Neural cell (in vitro differentiated cells): ENCODE results near the gene CDC5L. TPM values are rescaled to one million over a fixed set of nuclear protein-coding genes. Genes with fewer than 3 reads are reported as not detected.

Experiments
- H2AFZ ChIP-seq: fragments of 200-600, 300-800 bp; sonication (generic), shearing (Covaris generic); 2 replicates; pipeline ENCODE4 v1.6.0; 2014; ENCODE audit warnings: low read depth, mild to moderate bottlenecking, antibody characterized with exemption, low read length, moderate library complexity
- H3F3A ChIP-seq: fragments of 200-600 bp; shearing (Covaris generic); 2 replicates; pipeline ENCODE4 v1.6.1; 2016; ENCODE audit warnings: mild to moderate bottlenecking, moderate library complexity, mixed read lengths, antibody characterized with exemption, low read length; ENCODE audit not compliant: insufficient read depth, poor library complexity, severe bottlenecking
- H3K27ac ChIP-seq: fragments of 200-600, 300-800 bp; sonication (generic), shearing (Covaris generic); 2 replicates; pipeline ENCODE4 v1.5.1; 2014; ENCODE audit warnings: mild to moderate bottlenecking, low read length, moderate library complexity
- H3K27me3 ChIP-seq: fragments of 300-800, 200-600 bp; sonication (generic), shearing (Covaris generic); 2 replicates; pipeline ENCODE4 v1.6.0; 2014; ENCODE audit warnings: mild to moderate bottlenecking, low read depth, low read length, moderate library complexity; ENCODE audit not compliant: insufficient read depth
- H3K36me3 ChIP-seq: fragments of 300-800, 200-600 bp; sonication (generic), shearing (Covaris generic); 2 replicates; pipeline ENCODE4 v1.5.1; 2014; ENCODE audit warnings: mild to moderate bottlenecking, antibody characterized with exemption, low read length, moderate library complexity; ENCODE audit not compliant: insufficient read depth
- H3K4me2 ChIP-seq: fragments of 300-800, 200-600 bp; sonication (generic), shearing (Covaris generic); 2 replicates; pipeline ENCODE4 v1.6.0; 2014; ENCODE audit warnings: mild to moderate bottlenecking, low read length
- H3K4me3 ChIP-seq: fragments of 300-800, 200-600 bp; sonication (generic), shearing (Covaris generic); 2 replicates; pipeline ENCODE4 v1.5.1; 2014; ENCODE audit warnings: mild to moderate bottlenecking, low read length, moderate library complexity
- H3K79me2 ChIP-seq: fragments of 200-600 bp; shearing (Covaris generic); replicated peaks from 2 replicates; pipeline ENCODE4 v1.6.0; 2014; ENCODE audit warnings: mild to moderate bottlenecking, low read length, moderate library complexity; ENCODE audit not compliant: insufficient read depth
- H3K9ac ChIP-seq: fragments of 300-800, 200-600 bp; sonication (generic), shearing (Covaris generic); 2 replicates; pipeline ENCODE4 v1.6.1; 2016; ENCODE audit warnings: mild to moderate bottlenecking, low read length, mixed read lengths
- H3K9me2 ChIP-seq: fragments of 200-600 bp; shearing (Covaris generic); 2 replicates; pipeline ENCODE4 v1.6.1; 2016; ENCODE audit warnings: mild to moderate bottlenecking, low read length, mixed read lengths; ENCODE audit not compliant: insufficient read depth
- H3K9me3 ChIP-seq: fragments of 200-600, 300-800 bp; sonication (generic), shearing (Covaris generic); 2 replicates; pipeline ENCODE4 v1.6.1; 2016; ENCODE audit warnings: mild to moderate bottlenecking, mixed run types, low read length, moderate library complexity, mixed read lengths
- H4K20me1 ChIP-seq: fragments of 200-600 bp; shearing (Covaris generic); 2 replicates; pipeline ENCODE4 v1.6.1; 2016; ENCODE audit warnings: mild to moderate bottlenecking, mixed run types; ENCODE audit not compliant: insufficient read depth
- EP300 ChIP-seq: fragments of 450-650 bp; conservative IDR thresholded peaks from 2 replicates; pipeline ENCODE4 v1.6.1; 2014; ENCODE audit warnings: antibody characterized with exemption, mild to moderate bottlenecking, moderate library complexity; ENCODE audit not compliant: poor library complexity, severe bottlenecking
- EZH2 ChIP-seq: fragments of 200-600, 300-800 bp; shearing (Covaris generic), sonication (generic); IDR thresholded peaks from 2 replicates; pipeline ENCODE4 v1.6.1; 2014; ENCODE audit warnings: antibody characterized with exemption, low read length, borderline replicate concordance, mild to moderate bottlenecking; ENCODE audit not compliant: insufficient read depth, poor library complexity, severe bottlenecking
- MXI1 ChIP-seq: fragments of 450-650 bp; conservative IDR thresholded peaks from 2 replicates; pipeline ENCODE4 v1.6.1; 2014; ENCODE audit warnings: antibody characterized with exemption, mild to moderate bottlenecking; ENCODE audit not compliant: poor library complexity, severe bottlenecking
- POLR2AphosphoS5 ChIP-seq: IDR thresholded peaks from 2 replicates; pipeline ENCODE4 v1.6.1; 2012
- RAD21 ChIP-seq: fragments of 450-650 bp; conservative IDR thresholded peaks from 2 replicates; pipeline ENCODE4 v1.6.1; 2014; ENCODE audit warnings: antibody characterized with exemption, mild to moderate bottlenecking, moderate library complexity
- SMC3 ChIP-seq: fragments of 450-650 bp; conservative IDR thresholded peaks from 2 replicates; pipeline ENCODE4 v1.6.1; 2014; ENCODE audit warnings: antibody characterized with exemption, mild to moderate bottlenecking, moderate library complexity; ENCODE audit not compliant: poor library complexity
- TAF1 ChIP-seq: IDR thresholded peaks from 2 replicates; pipeline ENCODE4 v1.6.1; 2012; ENCODE audit warnings: low read depth
- polyA plus RNA-seq: library from polyadenylated mRNA; depleted of rRNA; stranded (reverse); fragments of >200 nt; gene quantifications from 2 replicates; pipeline ENCODE4 v1.2.3, GENCODE V29; 2014
- TF ChIP-seq, protein P1 (sequence below): fragments of 450-650 bp; IDR thresholded peaks from 2 replicates; pipeline ENCODE4 v1.5.1; 2014; ENCODE audit warnings: antibody characterized with exemption, mild to moderate bottlenecking, moderate library complexity; ENCODE audit not compliant: poor library complexity, severe bottlenecking
- TF ChIP-seq, protein P2 (sequence below): IDR thresholded peaks from 2 replicates; pipeline ENCODE4 v1.6.1; 2012; ENCODE audit warnings: borderline replicate concordance

Gene CDC5L
- polyA plus RNA-seq, 1 donor from 2014 or later = 28.9 TPM

DNA sequence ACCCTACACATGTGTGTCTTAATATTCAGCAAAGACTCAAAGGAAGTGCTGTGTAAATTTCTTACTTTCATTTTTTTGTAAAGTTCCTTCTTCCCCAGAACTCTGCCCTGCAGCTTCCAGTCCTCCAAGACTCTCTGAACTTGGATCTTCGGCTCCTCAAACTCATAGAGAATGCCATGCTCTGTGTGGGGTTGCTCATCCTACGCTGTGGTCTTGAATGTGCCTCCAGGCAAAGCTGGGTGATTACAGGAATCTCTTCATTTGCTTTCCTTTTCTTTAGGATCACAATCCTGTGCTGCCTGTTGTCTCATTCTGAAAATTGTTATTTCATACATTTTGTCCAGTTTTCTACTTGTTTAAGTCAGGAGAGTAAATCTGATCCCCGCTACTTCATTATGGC is 14.5 kb upstream of the CDC5L start:
- H3K36me3 ChIP-seq = no peaks in the 10 kb centered on the region
- H3K27me3 ChIP-seq = no peaks in the 10 kb centered on the region
- H3K79me2 ChIP-seq = no peaks in the 10 kb centered on the region
- no peaks in the 10 kb centered on the region for H4K20me1 ChIP-seq
- H3K9me3 ChIP-seq = no peaks in the 10 kb centered on the region
- no peak overlapping the region for H3K9ac ChIP-seq
- H3K4me2 ChIP-seq = no peak overlapping the region
- H3F3A ChIP-seq = no peaks in the 10 kb centered on the region
- TF ChIP-seq MXI1 = no peak
- TF ChIP-seq SMC3 = no peak
- TF ChIP-seq EZH2 = no peak
- no peak for TF ChIP-seq TAF1
- TF ChIP-seq, protein P1, sequence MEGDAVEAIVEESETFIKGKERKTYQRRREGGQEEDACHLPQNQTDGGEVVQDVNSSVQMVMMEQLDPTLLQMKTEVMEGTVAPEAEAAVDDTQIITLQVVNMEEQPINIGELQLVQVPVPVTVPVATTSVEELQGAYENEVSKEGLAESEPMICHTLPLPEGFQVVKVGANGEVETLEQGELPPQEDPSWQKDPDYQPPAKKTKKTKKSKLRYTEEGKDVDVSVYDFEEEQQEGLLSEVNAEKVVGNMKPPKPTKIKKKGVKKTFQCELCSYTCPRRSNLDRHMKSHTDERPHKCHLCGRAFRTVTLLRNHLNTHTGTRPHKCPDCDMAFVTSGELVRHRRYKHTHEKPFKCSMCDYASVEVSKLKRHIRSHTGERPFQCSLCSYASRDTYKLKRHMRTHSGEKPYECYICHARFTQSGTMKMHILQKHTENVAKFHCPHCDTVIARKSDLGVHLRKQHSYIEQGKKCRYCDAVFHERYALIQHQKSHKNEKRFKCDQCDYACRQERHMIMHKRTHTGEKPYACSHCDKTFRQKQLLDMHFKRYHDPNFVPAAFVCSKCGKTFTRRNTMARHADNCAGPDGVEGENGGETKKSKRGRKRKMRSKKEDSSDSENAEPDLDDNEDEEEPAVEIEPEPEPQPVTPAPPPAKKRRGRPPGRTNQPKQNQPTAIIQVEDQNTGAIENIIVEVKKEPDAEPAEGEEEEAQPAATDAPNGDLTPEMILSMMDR = no peak
- no peak for TF ChIP-seq EP300
- no peak for TF ChIP-seq RAD21
- TF ChIP-seq, protein P2, sequence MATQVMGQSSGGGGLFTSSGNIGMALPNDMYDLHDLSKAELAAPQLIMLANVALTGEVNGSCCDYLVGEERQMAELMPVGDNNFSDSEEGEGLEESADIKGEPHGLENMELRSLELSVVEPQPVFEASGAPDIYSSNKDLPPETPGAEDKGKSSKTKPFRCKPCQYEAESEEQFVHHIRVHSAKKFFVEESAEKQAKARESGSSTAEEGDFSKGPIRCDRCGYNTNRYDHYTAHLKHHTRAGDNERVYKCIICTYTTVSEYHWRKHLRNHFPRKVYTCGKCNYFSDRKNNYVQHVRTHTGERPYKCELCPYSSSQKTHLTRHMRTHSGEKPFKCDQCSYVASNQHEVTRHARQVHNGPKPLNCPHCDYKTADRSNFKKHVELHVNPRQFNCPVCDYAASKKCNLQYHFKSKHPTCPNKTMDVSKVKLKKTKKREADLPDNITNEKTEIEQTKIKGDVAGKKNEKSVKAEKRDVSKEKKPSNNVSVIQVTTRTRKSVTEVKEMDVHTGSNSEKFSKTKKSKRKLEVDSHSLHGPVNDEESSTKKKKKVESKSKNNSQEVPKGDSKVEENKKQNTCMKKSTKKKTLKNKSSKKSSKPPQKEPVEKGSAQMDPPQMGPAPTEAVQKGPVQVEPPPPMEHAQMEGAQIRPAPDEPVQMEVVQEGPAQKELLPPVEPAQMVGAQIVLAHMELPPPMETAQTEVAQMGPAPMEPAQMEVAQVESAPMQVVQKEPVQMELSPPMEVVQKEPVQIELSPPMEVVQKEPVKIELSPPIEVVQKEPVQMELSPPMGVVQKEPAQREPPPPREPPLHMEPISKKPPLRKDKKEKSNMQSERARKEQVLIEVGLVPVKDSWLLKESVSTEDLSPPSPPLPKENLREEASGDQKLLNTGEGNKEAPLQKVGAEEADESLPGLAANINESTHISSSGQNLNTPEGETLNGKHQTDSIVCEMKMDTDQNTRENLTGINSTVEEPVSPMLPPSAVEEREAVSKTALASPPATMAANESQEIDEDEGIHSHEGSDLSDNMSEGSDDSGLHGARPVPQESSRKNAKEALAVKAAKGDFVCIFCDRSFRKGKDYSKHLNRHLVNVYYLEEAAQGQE = no peak
- TF ChIP-seq POLR2AphosphoS5 = no peak
- H3K27ac ChIP-seq = no peak overlapping the region
- no peak overlapping the region for H3K4me3 ChIP-seq
- H3K9me2 ChIP-seq = no peaks in the 10 kb centered on the region
- H2AFZ ChIP-seq = no peak overlapping the region

- H3K9ac ChIP-seq = no peak overlapping the region
- H3K79me2 ChIP-seq = no peaks in the 10 kb centered on the region
- no peak overlapping the region for H3K27ac ChIP-seq
- H3K36me3 ChIP-seq = no peaks in the 10 kb centered on the region
- no peak overlapping the region for H3K4me2 ChIP-seq
- H4K20me1 ChIP-seq = no peaks in the 10 kb centered on the region
- no peaks in the 10 kb centered on the region for H3K9me2 ChIP-seq
- H3F3A ChIP-seq = no peaks in the 10 kb centered on the region
- no peak overlapping the region for H3K4me3 ChIP-seq
- TF ChIP-seq TAF1 (no peak), EP300 (no peak), RAD21 (no peak), SMC3 (no peak), MXI1 (no peak), EZH2 (no peak)
- TF ChIP-seq, protein P2 = no peak
- TF ChIP-seq, protein P1 = no peak
- H2AFZ ChIP-seq = no peak overlapping the region
- H3K9me3 ChIP-seq = no peaks in the 10 kb centered on the region
- no peaks in the 10 kb centered on the region for H3K27me3 ChIP-seq
Observed at GRCh38 chr6:44373787-44374186, 13.7 kb upstream of the CDC5L start.
